GM12801 (cell line): Measurements from ENCODE around the gene UNC5B.

ENCODE experiments used
- TF ChIP-seq, protein P1 (sequence below): IDR thresholded peaks from one replicate; pipeline ENCODE4 v1.5.1; 2011; ENCODE audit warnings: control low read depth; ENCODE audit not compliant: insufficient read length; ENCODE audit errors: extremely low read depth

UNC5B gene

DNA sequence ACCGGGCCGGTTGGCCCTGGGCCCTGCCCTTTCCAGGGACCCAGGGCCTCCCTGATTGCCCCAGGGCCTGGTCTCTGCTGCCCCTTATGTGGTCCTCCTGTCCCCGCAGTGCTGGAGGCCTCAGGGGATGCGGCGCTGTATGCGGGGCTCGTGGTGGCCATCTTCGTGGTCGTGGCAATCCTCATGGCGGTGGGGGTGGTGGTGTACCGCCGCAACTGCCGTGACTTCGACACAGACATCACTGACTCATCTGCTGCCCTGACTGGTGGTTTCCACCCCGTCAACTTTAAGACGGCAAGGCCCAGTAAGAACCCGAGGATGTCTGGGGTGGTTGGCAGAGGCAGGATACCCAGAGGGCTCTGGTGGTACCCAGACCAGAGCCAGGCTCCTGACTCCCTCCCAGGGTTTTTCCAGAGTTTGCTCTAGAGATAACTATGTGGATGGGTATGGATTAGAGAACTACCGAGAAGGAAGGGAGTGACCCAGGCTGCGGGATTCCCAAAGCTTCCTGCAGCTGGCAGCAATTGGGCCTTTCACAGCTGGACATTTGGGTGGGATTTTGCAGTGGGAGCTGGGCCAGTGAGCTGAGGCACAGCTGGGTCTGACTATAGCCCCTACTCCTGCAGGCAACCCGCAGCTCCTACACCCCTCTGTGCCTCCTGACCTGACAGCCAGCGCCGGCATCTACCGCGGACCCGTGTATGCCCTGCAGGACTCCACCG, 78.6 kb downstream of the UNC5B start:
- TF ChIP-seq, protein P1, sequence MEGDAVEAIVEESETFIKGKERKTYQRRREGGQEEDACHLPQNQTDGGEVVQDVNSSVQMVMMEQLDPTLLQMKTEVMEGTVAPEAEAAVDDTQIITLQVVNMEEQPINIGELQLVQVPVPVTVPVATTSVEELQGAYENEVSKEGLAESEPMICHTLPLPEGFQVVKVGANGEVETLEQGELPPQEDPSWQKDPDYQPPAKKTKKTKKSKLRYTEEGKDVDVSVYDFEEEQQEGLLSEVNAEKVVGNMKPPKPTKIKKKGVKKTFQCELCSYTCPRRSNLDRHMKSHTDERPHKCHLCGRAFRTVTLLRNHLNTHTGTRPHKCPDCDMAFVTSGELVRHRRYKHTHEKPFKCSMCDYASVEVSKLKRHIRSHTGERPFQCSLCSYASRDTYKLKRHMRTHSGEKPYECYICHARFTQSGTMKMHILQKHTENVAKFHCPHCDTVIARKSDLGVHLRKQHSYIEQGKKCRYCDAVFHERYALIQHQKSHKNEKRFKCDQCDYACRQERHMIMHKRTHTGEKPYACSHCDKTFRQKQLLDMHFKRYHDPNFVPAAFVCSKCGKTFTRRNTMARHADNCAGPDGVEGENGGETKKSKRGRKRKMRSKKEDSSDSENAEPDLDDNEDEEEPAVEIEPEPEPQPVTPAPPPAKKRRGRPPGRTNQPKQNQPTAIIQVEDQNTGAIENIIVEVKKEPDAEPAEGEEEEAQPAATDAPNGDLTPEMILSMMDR, result no peak

DNA sequence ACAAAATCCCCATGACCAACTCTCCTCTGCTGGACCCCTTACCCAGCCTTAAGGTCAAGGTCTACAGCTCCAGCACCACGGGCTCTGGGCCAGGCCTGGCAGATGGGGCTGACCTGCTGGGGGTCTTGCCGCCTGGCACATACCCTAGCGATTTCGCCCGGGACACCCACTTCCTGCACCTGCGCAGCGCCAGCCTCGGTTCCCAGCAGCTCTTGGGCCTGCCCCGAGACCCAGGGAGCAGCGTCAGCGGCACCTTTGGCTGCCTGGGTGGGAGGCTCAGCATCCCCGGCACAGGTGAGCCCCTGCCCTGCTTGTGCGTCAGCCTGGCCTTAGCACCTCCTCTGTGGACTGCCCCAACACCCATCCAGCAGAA, 79.1 kb downstream of the UNC5B start:
- TF ChIP-seq, protein P1, result no peak

DNA sequence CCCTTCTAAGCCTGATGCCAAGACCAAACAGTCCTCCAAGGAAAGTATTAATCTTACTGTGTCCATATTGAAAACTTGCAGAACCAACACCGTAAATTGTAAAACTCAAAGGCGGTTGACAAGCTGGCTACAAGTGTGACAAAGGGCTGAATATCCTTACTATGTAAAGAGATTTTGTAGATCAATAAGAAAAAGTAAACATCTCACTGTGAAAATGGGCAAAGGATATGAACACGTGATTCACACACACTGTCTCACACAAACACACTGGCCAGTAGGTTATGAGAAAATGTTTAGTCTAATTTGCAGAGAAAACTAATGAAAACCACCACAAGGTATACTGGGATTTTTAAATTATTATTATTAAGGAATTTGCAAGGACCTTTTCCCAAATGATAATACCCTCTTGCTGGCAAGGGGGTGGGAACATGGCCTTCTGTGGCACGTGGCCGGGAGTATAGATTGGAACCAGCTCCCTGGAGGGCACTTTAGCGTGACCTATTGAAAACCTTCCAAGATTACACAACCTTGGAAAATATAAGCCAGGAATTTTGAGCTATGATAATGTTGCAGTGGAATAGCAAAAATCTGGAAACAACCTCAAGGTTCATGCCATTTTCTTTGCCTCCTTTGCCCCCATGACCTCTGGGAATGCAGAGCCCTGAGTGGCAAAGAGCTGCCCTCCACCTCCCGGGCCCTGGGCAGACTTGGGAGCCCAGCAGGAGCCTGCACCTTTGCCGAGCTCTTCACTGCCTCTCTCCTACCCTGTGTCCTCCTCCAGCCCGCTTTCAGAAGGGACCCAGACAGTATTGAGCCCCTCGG, 80.5 kb downstream of the UNC5B start:
- TF ChIP-seq, protein P1, result no peak

DNA sequence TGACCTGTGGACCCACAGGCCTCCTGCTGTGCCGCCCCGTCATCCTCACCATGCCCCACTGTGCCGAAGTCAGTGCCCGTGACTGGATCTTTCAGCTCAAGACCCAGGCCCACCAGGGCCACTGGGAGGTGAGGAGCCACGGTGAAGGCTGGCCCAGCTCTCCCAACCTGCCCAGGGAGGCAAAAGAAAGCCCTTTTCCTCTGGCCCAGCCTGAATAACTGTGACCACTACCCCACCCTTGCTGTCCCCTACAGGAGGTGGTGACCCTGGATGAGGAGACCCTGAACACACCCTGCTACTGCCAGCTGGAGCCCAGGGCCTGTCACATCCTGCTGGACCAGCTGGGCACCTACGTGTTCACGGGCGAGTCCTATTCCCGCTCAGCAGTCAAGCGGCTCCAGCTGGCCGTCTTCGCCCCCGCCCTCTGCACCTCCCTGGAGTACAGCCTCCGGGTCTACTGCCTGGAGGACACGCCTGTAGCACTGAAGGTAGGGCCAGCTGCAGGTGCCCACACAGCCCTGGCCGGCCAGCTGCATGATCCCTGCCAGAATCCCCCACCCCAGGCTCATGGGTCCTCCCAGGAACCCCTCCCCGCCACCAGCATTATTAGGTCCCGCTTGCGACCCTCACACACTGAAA, 81.2 kb downstream of the UNC5B start:
- TF ChIP-seq, protein P1, result no peak

DNA sequence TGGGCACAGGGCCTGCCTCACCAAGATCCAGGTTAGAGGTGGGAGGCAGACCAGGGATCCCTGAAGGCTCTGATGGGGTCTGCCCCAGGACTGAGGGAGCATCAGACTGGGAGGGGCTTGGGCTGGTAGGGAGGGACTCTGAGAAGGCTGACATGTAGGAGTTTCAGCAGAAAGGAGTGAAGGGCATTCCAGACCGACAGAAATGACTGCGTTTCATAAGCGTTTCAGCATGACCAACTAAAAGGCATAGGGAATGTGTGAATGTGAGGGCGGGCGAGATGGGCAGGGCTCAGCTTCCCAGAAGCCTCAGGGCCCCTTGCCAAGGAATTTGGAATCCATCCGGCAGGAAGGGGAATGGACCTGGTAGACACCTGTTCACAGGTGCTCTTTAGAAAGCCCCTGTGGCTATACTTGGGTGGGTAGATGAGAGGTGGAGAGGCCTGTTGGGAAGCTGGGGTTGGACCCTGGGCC, 81.8 kb downstream of the UNC5B start:
- TF ChIP-seq, protein P1, result no peak

DNA sequence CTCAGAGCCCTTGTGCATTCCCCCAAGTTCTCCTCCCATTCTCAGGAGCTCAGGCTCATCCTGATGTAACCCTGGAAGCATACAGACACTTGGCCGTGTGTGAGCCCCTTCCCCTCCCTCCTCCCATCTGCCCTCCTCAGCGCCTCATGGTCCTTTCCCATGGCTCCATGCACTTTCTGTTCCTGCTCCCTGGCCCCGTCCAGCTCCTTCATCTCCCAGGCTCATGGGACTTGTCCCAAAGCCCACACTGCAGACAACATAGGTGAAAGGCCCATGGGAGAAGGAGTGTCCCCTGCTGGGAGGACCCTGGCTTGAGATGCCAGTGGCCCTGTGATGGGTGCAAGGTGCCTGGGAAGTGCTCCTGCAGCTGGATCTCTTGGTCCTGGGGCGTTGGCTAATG, 82.5 kb downstream of the UNC5B start:
- TF ChIP-seq, protein P1, result no peak

DNA sequence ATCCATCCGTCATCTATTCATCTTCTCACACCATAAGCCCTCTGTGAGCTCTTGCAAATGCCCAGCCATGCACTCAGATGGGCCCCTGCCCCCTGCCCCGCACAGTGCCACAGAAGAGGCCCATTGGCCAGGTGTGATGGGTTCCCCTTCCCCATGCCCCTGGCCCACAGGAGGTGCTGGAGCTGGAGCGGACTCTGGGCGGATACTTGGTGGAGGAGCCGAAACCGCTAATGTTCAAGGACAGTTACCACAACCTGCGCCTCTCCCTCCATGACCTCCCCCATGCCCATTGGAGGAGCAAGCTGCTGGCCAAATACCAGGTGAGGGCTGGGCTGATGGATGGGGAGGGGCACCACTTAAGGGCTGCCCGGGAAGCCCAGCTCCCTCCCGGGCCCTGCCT, 83.3 kb downstream of the UNC5B start:
- TF ChIP-seq, protein P1, result no peak
